ENCODE data around the gene JAZF1.

DNA sequence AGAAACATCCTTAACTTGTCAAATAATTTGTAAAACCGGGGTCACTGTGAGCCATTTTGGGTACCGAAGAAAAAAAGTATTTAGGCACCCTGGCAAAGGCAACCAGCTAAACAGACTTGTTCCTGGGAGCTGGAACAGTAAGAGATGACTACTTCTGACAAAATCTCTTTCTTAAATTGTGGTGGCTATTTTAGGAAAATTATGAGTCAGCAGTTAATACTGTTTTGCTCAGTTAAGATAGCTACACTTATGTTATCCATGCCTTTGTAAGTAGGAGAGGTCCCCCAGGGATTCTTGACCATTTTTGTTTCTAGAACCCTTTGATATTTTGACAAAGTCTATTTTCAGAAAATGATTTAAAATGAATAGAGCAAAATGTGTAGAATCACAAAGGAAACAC is 372.0 kb downstream of the JAZF1 start:
- no peak for TF ChIP-seq POLR2AphosphoS5 (IDR thresholded peaks at IDR 0.05; ENCODE audit: low read depth, low read length)
- TF ChIP-seq, protein P1, sequence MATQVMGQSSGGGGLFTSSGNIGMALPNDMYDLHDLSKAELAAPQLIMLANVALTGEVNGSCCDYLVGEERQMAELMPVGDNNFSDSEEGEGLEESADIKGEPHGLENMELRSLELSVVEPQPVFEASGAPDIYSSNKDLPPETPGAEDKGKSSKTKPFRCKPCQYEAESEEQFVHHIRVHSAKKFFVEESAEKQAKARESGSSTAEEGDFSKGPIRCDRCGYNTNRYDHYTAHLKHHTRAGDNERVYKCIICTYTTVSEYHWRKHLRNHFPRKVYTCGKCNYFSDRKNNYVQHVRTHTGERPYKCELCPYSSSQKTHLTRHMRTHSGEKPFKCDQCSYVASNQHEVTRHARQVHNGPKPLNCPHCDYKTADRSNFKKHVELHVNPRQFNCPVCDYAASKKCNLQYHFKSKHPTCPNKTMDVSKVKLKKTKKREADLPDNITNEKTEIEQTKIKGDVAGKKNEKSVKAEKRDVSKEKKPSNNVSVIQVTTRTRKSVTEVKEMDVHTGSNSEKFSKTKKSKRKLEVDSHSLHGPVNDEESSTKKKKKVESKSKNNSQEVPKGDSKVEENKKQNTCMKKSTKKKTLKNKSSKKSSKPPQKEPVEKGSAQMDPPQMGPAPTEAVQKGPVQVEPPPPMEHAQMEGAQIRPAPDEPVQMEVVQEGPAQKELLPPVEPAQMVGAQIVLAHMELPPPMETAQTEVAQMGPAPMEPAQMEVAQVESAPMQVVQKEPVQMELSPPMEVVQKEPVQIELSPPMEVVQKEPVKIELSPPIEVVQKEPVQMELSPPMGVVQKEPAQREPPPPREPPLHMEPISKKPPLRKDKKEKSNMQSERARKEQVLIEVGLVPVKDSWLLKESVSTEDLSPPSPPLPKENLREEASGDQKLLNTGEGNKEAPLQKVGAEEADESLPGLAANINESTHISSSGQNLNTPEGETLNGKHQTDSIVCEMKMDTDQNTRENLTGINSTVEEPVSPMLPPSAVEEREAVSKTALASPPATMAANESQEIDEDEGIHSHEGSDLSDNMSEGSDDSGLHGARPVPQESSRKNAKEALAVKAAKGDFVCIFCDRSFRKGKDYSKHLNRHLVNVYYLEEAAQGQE (IDR thresholded peaks at IDR 0.05; ENCODE audit: insufficient read depth in 1 of 2, low read depth in 2 of 2, low read length in 2 of 2): no peak
